ENCODE results near the gene TNFRSF14. TPM values are rescaled to one million over a fixed set of nuclear protein-coding genes. Genes with fewer than 3 reads are reported as not detected.
"Not testable (repeated sequence)": the region's sequence is repeated elsewhere in the genome, so short reads cannot be mapped to it uniquely, and the experiment has no call there.

The TNFRSF14 gene
- total RNA-seq, 1 experiment from 2014 or later = 1.5 TPM

GRCh38 chr1:2566101-2567045, 10.2 kb downstream of the TNFRSF14 start:
- Histone ChIP-seq H3K4me1 (no peaks in the 10 kb centered on the region), H3K9me3 (no peaks in the 10 kb centered on the region), H3K4me3 (ENCODE audit: low read depth, low read length) (no peak overlapping the region), H3K36me3 (ENCODE audit: control insufficient read depth, insufficient read depth, low read length) (no peaks in the 10 kb centered on the region), H3K27me3 (replicated peaks; ENCODE audit: control insufficient read depth, insufficient read depth, low read length) (no peaks in the 10 kb centered on the region)
- TF ChIP-seq, protein P1, sequence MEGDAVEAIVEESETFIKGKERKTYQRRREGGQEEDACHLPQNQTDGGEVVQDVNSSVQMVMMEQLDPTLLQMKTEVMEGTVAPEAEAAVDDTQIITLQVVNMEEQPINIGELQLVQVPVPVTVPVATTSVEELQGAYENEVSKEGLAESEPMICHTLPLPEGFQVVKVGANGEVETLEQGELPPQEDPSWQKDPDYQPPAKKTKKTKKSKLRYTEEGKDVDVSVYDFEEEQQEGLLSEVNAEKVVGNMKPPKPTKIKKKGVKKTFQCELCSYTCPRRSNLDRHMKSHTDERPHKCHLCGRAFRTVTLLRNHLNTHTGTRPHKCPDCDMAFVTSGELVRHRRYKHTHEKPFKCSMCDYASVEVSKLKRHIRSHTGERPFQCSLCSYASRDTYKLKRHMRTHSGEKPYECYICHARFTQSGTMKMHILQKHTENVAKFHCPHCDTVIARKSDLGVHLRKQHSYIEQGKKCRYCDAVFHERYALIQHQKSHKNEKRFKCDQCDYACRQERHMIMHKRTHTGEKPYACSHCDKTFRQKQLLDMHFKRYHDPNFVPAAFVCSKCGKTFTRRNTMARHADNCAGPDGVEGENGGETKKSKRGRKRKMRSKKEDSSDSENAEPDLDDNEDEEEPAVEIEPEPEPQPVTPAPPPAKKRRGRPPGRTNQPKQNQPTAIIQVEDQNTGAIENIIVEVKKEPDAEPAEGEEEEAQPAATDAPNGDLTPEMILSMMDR (IDR thresholded peaks at IDR 0.05; ENCODE audit: insufficient read depth in 1 of 2, low read depth in 1 of 2, low read length in 1 of 2, severe bottlenecking in 1 of 2, unreplicated experiment in 1 of 2) = no peak
- Mint-ChIP-seq H3K36me3 (ENCODE audit: insufficient read depth, unreplicated experiment) (no peaks in the 10 kb centered on the region), H3K27me3 (ENCODE audit: insufficient read depth, unreplicated experiment) (no peaks in the 10 kb centered on the region), H3K27ac (ENCODE audit: unreplicated experiment) (no peak overlapping the region), H3K4me3 (ENCODE audit: unreplicated experiment) (no peak overlapping the region), H3K9me3 (ENCODE audit: unreplicated experiment) (no peaks in the 10 kb centered on the region), H3K4me1 (ENCODE audit: low read depth, unreplicated experiment) (no peaks in the 10 kb centered on the region)
- CTCF ChIA-PET = no interaction called here
- POLR2A ChIA-PET = no interaction called here
- DNase-seq = no peak
- intact Hi-C loops (cut with micrococcal nuclease; ENCODE audit: unreplicated experiment) = no loop called here
- BruUV-seq (replicated peaks) = no TSS peak

DNA sequence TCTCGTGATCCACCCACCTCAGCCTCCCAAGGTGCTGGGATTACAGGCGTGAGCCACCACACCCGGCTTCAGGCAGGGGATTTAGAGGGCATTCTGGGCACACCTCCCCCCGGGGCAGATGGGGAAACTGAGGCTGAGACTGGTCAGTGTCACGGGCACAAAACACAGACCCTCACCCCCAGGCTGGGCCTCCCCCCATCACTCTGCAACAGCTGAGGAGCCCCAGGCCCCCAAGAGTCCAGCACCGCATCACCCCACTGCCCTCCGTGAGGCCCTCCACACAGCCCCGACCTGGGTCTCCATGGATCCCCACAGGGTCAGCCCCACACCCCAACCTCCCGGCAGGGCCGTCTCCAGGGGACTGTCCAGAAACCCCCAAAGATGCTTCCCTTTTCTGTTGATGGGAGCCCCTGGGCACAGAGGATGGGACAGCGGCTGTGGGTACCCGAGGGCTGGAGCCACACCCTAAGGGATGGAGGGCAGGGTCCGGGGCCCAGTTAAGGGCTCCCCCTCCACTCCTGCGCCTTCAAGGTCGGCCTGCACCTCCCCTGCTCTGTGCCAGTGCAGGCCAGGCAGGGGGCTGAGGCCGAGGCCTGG, 11.0 kb downstream of the TNFRSF14 start:
- no peak for DNase-seq
- Mint-ChIP-seq H3K4me1 (ENCODE audit: low read depth, unreplicated experiment) (no peaks in the 10 kb centered on the region), H3K27ac (ENCODE audit: unreplicated experiment) (no peak overlapping the region), H3K9me3 (ENCODE audit: unreplicated experiment) (no peaks in the 10 kb centered on the region), H3K36me3 (ENCODE audit: insufficient read depth, unreplicated experiment) (no peaks in the 10 kb centered on the region), H3K27me3 (ENCODE audit: insufficient read depth, unreplicated experiment) (no peaks in the 10 kb centered on the region), H3K4me3 (ENCODE audit: unreplicated experiment) (no peak overlapping the region)
- Histone ChIP-seq H3K9me3 (no peaks in the 10 kb centered on the region), H3K4me3 (ENCODE audit: low read depth, low read length) (no peak overlapping the region), H3K4me1 (no peaks in the 10 kb centered on the region), H3K36me3 (ENCODE audit: control insufficient read depth, insufficient read depth, low read length) (no peaks in the 10 kb centered on the region), H3K27me3 (replicated peaks; ENCODE audit: control insufficient read depth, insufficient read depth, low read length) (no peaks in the 10 kb centered on the region)
- intact Hi-C loops (cut with micrococcal nuclease; ENCODE audit: unreplicated experiment) = no loop called here
- TF ChIP-seq, protein P1 (IDR thresholded peaks at IDR 0.05; ENCODE audit: insufficient read depth in 1 of 2, low read depth in 1 of 2, low read length in 1 of 2, severe bottlenecking in 1 of 2, unreplicated experiment in 1 of 2) = no peak
- CTCF ChIA-PET = no interaction called here
- POLR2A ChIA-PET = no interaction called here
- BruUV-seq (replicated peaks) = no TSS peak

GRCh38 chr1:2568187-2568816, 12.1 kb downstream of the TNFRSF14 start:
- CTCF ChIA-PET; H3K27me3 ChIP-seq (replicated peaks; ENCODE audit: control insufficient read depth, insufficient read depth, low read length); H3K9me3 ChIP-seq; H3K27me3 Mint-ChIP-seq (ENCODE audit: insufficient read depth, unreplicated experiment); H3K36me3 Mint-ChIP-seq (ENCODE audit: insufficient read depth, unreplicated experiment); H3K9me3 Mint-ChIP-seq (ENCODE audit: unreplicated experiment); BruUV-seq (replicated peaks); H3K27ac Mint-ChIP-seq (ENCODE audit: unreplicated experiment); DNase-seq; H3K4me1 Mint-ChIP-seq (ENCODE audit: low read depth, unreplicated experiment); intact Hi-C loops (cut with micrococcal nuclease; ENCODE audit: unreplicated experiment); H3K36me3 ChIP-seq (ENCODE audit: control insufficient read depth, insufficient read depth, low read length); POLR2A ChIA-PET; H3K4me3 ChIP-seq (ENCODE audit: low read depth, low read length); H3K4me1 ChIP-seq; H3K4me3 Mint-ChIP-seq (ENCODE audit: unreplicated experiment): not testable (repeated sequence)

Measured in Caco-2 (cell line).